NB4 (cell line): ENCODE data around the gene ZNF627.

ENCODE experiments used
- CTCF ChIP-seq: IDR thresholded peaks from one replicate; pipeline ENCODE4 v1.5.1; 2012; ENCODE audit warnings: low read depth, low read length
- MAX ChIP-seq: IDR thresholded peaks from 2 replicates; pipeline ENCODE4 v1.6.1; 2011; ENCODE audit warnings: low read depth, low read length
- MYC ChIP-seq: IDR thresholded peaks from 2 replicates; pipeline ENCODE4 v1.6.1; 2011; ENCODE audit warnings: low read depth, low read length
- POLR2A ChIP-seq: IDR thresholded peaks from 2 replicates; pipeline ENCODE4 v1.6.1; 2011; ENCODE audit warnings: mild to moderate bottlenecking; ENCODE audit not compliant: insufficient read length; ENCODE audit errors: extremely low read depth

- TF ChIP-seq MAX = no peak
- TF ChIP-seq CTCF = no peak
- TF ChIP-seq POLR2A = no peak
- TF ChIP-seq MYC = no peak
Measured at GRCh38 chr19:11574689-11575088, 22.6 kb upstream of the ZNF627 start.
